HEK293 (cell line): ENCODE data around the gene AIG1.

Experiments
- CTCF ChIA-PET: fragments of 350-600 bp; formaldehyde crosslinking; extraction: SDS; loops from one replicate; lab custom pipeline; 2021; ENCODE audit warnings: antibody characterized with exemption; lab: Yijun Ruan, JAX
- POLR2A ChIA-PET: fragments of 300-600 bp; formaldehyde crosslinking; extraction: SDS; loops from one replicate; lab custom pipeline; 2020; ENCODE audit warnings: antibody characterized with exemption, inconsistent platforms; lab: Yijun Ruan, JAX
- H3K27ac ChIP-seq: fragments of 200-500 bp; sonication (Bioruptor generic); 2 replicates; pipeline ENCODE4 v1.5.1; 2014; ENCODE audit warnings: low read depth, low read length, control low read depth, inconsistent platforms; ENCODE audit errors: extremely low read depth
- H3K36me3 ChIP-seq, 2 experiments: fragments of 200-500 bp in 1 of 2; sonication (Bioruptor generic) in 1 of 2; 1 replicate in 1 of 2; 2 replicates in 1 of 2; pipeline ENCODE4 v1.5.1; 2014 to 2017; ENCODE audit warnings: inconsistent platforms in 2 of 2, low read length in 2 of 2; ENCODE audit not compliant: control insufficient read depth in 2 of 2, insufficient read depth in 1 of 2
- H3K4me1 ChIP-seq: fragments of 200-500 bp; sonication (Bioruptor generic); 2 replicates; pipeline ENCODE4 v1.5.1; 2014; ENCODE audit warnings: mild to moderate bottlenecking, low read length, inconsistent platforms; ENCODE audit not compliant: control insufficient read depth, insufficient read depth
- H3K4me3 ChIP-seq: 2 replicates; pipeline ENCODE4 v1.5.1; 2011; ENCODE audit warnings: low read depth, mild to moderate bottlenecking, control low read depth, low read length, moderate library complexity
- H3K9me3 ChIP-seq: fragments of 200-500 bp; sonication (Bioruptor generic); 2 replicates; pipeline ENCODE4 v1.5.1; 2014; ENCODE audit warnings: low read depth, low read length, inconsistent platforms; ENCODE audit not compliant: control insufficient read depth, insufficient read depth
- BCL11A ChIP-seq: fragments of 450-650 bp; formaldehyde crosslinking; IDR thresholded peaks from 2 replicates; pipeline ENCODE4 v1.5.1; 2016; ENCODE audit warnings: low read depth, missing biosample characterization, missing genetic modification characterization
- HOXD13 ChIP-seq: sonication (generic); formaldehyde crosslinking; IDR thresholded peaks from 2 replicates; pipeline ENCODE4 v1.8.0; 2022; ENCODE audit warnings: missing genetic modification reagents, borderline replicate concordance
- KLF9 ChIP-seq: fragments of 450-650 bp; formaldehyde crosslinking; IDR thresholded peaks from 2 replicates; pipeline ENCODE4 v1.5.1; 2016; ENCODE audit warnings: missing biosample characterization, missing genetic modification characterization, low read depth
- PRDM10 ChIP-seq: fragments of 450-650 bp; formaldehyde crosslinking; IDR thresholded peaks from 2 replicates; pipeline ENCODE4 v1.5.1; 2016; ENCODE audit warnings: missing biosample characterization, missing genetic modification characterization
- SCRT2 ChIP-seq: fragments of 450-650 bp; formaldehyde crosslinking; IDR thresholded peaks from 2 replicates; pipeline ENCODE4 v1.5.1; 2016; ENCODE audit warnings: missing biosample characterization, missing genetic modification characterization
- SP2 ChIP-seq: fragments of 450-650 bp; formaldehyde crosslinking; IDR thresholded peaks from 2 replicates; pipeline ENCODE4 v1.5.1; 2016; ENCODE audit warnings: missing biosample characterization, missing genetic modification characterization
- SP3 ChIP-seq: fragments of 450-650 bp; formaldehyde crosslinking; IDR thresholded peaks from 2 replicates; pipeline ENCODE4 v1.5.1; 2016; ENCODE audit warnings: missing biosample characterization, missing genetic modification characterization
- ZFP3 ChIP-seq: fragments of 450-650 bp; formaldehyde crosslinking; IDR thresholded peaks from 2 replicates; pipeline ENCODE4 v1.5.1; 2016; ENCODE audit warnings: low read depth, missing biosample characterization, missing genetic modification characterization
- ZNF121 ChIP-seq: fragments of 450-650 bp; formaldehyde crosslinking; IDR thresholded peaks from 2 replicates; pipeline ENCODE4 v1.5.1; 2016; ENCODE audit warnings: missing biosample characterization, missing genetic modification characterization
- ZNF214 ChIP-seq: fragments of 450-650 bp; formaldehyde crosslinking; IDR thresholded peaks from 2 replicates; pipeline ENCODE4 v1.5.1; 2017; ENCODE audit warnings: missing biosample characterization, mild to moderate bottlenecking, missing genetic modification characterization, borderline replicate concordance
- ZNF266 ChIP-seq: fragments of 450-650 bp; formaldehyde crosslinking; IDR thresholded peaks from 2 replicates; pipeline ENCODE4 v1.5.1; 2016; ENCODE audit warnings: missing biosample characterization, missing genetic modification characterization, low read depth
- ZNF324 ChIP-seq: fragments of 450-650 bp; formaldehyde crosslinking; IDR thresholded peaks from 2 replicates; pipeline ENCODE4 v1.5.1; 2016; ENCODE audit warnings: missing biosample characterization, missing genetic modification characterization
- ZNF335 ChIP-seq: fragments of 450-650 bp; formaldehyde crosslinking; conservative IDR thresholded peaks from 2 replicates; pipeline ENCODE4 v1.5.1; 2016; ENCODE audit warnings: missing biosample characterization, missing genetic modification characterization
- ZNF366 ChIP-seq: fragments of 450-650 bp; formaldehyde crosslinking; conservative IDR thresholded peaks from 2 replicates; pipeline ENCODE4 v1.5.1; 2016; ENCODE audit warnings: missing biosample characterization, missing genetic modification characterization
- ZNF423 ChIP-seq: fragments of 450-650 bp; formaldehyde crosslinking; IDR thresholded peaks from 2 replicates; pipeline ENCODE4 v1.5.1; 2016; ENCODE audit warnings: missing biosample characterization, missing genetic modification characterization
- ZNF529 ChIP-seq: fragments of 450-650 bp; formaldehyde crosslinking; IDR thresholded peaks from 2 replicates; pipeline ENCODE4 v1.5.1; 2017; ENCODE audit warnings: missing genetic modification characterization, missing biosample characterization; ENCODE audit not compliant: insufficient replicate concordance
- ZNF561 ChIP-seq: fragments of 450-650 bp; IDR thresholded peaks from 2 replicates; pipeline ENCODE4 v1.5.1; 2018; ENCODE audit warnings: missing biosample characterization, missing genetic modification characterization, borderline replicate concordance
- ZNF585B ChIP-seq: fragments of 450-650 bp; formaldehyde crosslinking; IDR thresholded peaks from 2 replicates; pipeline ENCODE4 v1.5.1; 2016; ENCODE audit warnings: missing biosample characterization, missing genetic modification characterization
- ZNF629 ChIP-seq: fragments of 450-650 bp; formaldehyde crosslinking; IDR thresholded peaks from 2 replicates; pipeline ENCODE4 v1.5.1; 2017; ENCODE audit warnings: missing biosample characterization, missing genetic modification characterization
- ZNF660 ChIP-seq: fragments of 450-650 bp; IDR thresholded peaks from 2 replicates; pipeline ENCODE4 v1.5.1; 2018; ENCODE audit warnings: missing biosample characterization, mild to moderate bottlenecking, missing genetic modification characterization
- TF ChIP-seq, protein P1 (sequence below): fragments of 450-650 bp; formaldehyde crosslinking; IDR thresholded peaks from 2 replicates; pipeline ENCODE4 v1.5.1; 2016; ENCODE audit warnings: missing biosample characterization, missing genetic modification characterization
- TF ChIP-seq, protein P2 (sequence below): fragments of 450-650 bp; formaldehyde crosslinking; IDR thresholded peaks from 2 replicates; pipeline ENCODE4 v1.5.0; 2017; ENCODE audit warnings: missing biosample characterization, missing genetic modification characterization, borderline replicate concordance
- TF ChIP-seq, protein P3 (sequence below): fragments of 450-650 bp; formaldehyde crosslinking; IDR thresholded peaks from 2 replicates; pipeline ENCODE4 v1.5.1; 2017; ENCODE audit warnings: missing biosample characterization, missing genetic modification characterization

The AIG1 gene

GRCh38 chr6:143055891-143056290, 4.8 kb upstream of the AIG1 start (continued):
- TF ChIP-seq, protein P1, sequence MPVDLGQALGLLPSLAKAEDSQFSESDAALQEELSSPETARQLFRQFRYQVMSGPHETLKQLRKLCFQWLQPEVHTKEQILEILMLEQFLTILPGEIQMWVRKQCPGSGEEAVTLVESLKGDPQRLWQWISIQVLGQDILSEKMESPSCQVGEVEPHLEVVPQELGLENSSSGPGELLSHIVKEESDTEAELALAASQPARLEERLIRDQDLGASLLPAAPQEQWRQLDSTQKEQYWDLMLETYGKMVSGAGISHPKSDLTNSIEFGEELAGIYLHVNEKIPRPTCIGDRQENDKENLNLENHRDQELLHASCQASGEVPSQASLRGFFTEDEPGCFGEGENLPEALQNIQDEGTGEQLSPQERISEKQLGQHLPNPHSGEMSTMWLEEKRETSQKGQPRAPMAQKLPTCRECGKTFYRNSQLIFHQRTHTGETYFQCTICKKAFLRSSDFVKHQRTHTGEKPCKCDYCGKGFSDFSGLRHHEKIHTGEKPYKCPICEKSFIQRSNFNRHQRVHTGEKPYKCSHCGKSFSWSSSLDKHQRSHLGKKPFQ (tag by site-specific recombination) = no peak
- no peak for TF ChIP-seq ZNF121 (tag by site-specific recombination)
- no peak for TF ChIP-seq ZNF214 (tag by site-specific recombination)

GRCh38 chr6:143058987-143059386, 1.7 kb upstream of the AIG1 start:
- Histone ChIP-seq H3K9me3 (no peaks in the 10 kb centered on the region), H3K4me1 (no peaks in the 10 kb centered on the region), H3K27ac (no peak overlapping the region), H3K4me3 (no peak overlapping the region), H3K36me3 (no peaks in the 10 kb centered on the region)
- ChIA-PET POLR2A (interaction anchor here (1.7 kb wide), 1 partner anchor 392 kb away, joined by 4 read pairs; the partner anchor contains the start of genes ADAT2 and PEX3), CTCF (interaction anchor here (0.6 to 1.0 kb wide), 2 partner anchors 12 to 395 kb away, joined by 4 to 5 read pairs; no protein-coding TSS in a partner anchor)
- TF ChIP-seq SP2 (peak; percentile 60), ZNF266 (tag by site-specific recombination) (no peak)

GRCh38 chr6:143059663-143060353, 881 bp upstream of the AIG1 start:
- POLR2A ChIA-PET = interaction anchor here (0.6 to 1.7 kb wide), 4 partner anchors 178 to 493 kb away, joined by 3 to 4 read pairs (median 3); partner anchors contain the start of genes ADAT2 and PEX3
- Histone ChIP-seq H3K4me3 (peak overlapping the region; percentile 93), H3K9me3 (no peaks in the 10 kb centered on the region), H3K27ac (peak overlapping the region; percentile 72; the same call in 1 of the 2 replicates), H3K36me3 (no peaks in the 10 kb centered on the region), H3K4me1 (no peaks in the 10 kb centered on the region)
- CTCF ChIA-PET = interaction anchor here (0.5 to 1.0 kb wide), 4 partner anchors 12 to 368 kb away, joined by 3 to 5 read pairs (median 4); no protein-coding TSS in a partner anchor
- TF ChIP-seq BCL11A (no peak), SCRT2 (tag by site-specific recombination) (peak; percentile 100), ZFP3 (tag by site-specific recombination) (no peak), KLF9 (tag by site-specific recombination) (no peak), PRDM10 (tag by site-specific recombination) (no peak), ZNF660 (tag by site-specific recombination) (no peak), ZNF585B (tag by site-specific recombination) (no peak), SP3 (tag by site-specific recombination) (no peak), ZNF423 (no peak), ZNF529 (tag by site-specific recombination) (no peak), ZNF629 (tag by site-specific recombination) (no peak), ZNF366 (tag by site-specific recombination) (peak; percentile 66; the same call in 1 of the 2 replicates), ZNF324 (no peak), ZNF335 (tag by site-specific recombination) (peak; percentile 37; the same call in 1 of the 2 replicates), HOXD13 (CRISPR knock-in tag) (peak; percentile 71; the same call in 1 of the 2 replicates), ZNF561 (tag by site-specific recombination) (0 out of 2 replicates have a peak, but pooled peaks have one; percentile 10)
- TF ChIP-seq, protein P2, sequence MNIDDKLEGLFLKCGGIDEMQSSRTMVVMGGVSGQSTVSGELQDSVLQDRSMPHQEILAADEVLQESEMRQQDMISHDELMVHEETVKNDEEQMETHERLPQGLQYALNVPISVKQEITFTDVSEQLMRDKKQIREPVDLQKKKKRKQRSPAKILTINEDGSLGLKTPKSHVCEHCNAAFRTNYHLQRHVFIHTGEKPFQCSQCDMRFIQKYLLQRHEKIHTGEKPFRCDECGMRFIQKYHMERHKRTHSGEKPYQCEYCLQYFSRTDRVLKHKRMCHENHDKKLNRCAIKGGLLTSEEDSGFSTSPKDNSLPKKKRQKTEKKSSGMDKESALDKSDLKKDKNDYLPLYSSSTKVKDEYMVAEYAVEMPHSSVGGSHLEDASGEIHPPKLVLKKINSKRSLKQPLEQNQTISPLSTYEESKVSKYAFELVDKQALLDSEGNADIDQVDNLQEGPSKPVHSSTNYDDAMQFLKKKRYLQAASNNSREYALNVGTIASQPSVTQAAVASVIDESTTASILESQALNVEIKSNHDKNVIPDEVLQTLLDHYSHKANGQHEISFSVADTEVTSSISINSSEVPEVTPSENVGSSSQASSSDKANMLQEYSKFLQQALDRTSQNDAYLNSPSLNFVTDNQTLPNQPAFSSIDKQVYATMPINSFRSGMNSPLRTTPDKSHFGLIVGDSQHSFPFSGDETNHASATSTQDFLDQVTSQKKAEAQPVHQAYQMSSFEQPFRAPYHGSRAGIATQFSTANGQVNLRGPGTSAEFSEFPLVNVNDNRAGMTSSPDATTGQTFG = no peak
- TF ChIP-seq, protein P3, sequence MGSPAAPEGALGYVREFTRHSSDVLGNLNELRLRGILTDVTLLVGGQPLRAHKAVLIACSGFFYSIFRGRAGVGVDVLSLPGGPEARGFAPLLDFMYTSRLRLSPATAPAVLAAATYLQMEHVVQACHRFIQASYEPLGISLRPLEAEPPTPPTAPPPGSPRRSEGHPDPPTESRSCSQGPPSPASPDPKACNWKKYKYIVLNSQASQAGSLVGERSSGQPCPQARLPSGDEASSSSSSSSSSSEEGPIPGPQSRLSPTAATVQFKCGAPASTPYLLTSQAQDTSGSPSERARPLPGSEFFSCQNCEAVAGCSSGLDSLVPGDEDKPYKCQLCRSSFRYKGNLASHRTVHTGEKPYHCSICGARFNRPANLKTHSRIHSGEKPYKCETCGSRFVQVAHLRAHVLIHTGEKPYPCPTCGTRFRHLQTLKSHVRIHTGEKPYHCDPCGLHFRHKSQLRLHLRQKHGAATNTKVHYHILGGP (tag by site-specific recombination) = peak; percentile 54; the same call in 1 of the 2 replicates
